Stomach (tissue), 9 donors: ENCODE data around the gene IFNK. TPM values are rescaled to one million over a fixed set of nuclear protein-coding genes. Genes with fewer than 3 reads are reported as not detected.
"Not testable (repeated sequence)": the region's sequence is repeated elsewhere in the genome, so short reads cannot be mapped to it uniquely, and the experiment has no call there.

ENCODE experiments used
- DNase-seq, 2 donors: peaks; one replicate each; pipeline versions ENCODE4 v3.0.0 to v3.0.0-alpha.2; 2013 to 2019
- H3K27ac ChIP-seq, 5 donors: fragments of 200-600 bp in 4 of 5; sonication (generic) in 4 of 5; one replicate each; pipeline ENCODE4 v1.5.1; 2013 to 2019; ENCODE audit warnings: mild to moderate bottlenecking in 1 of 5, moderate library complexity in 1 of 5
- H3K27me3 ChIP-seq, 3 donors: fragments of 200-600 bp; sonication (generic); one replicate each; pipeline ENCODE4 v1.5.1; 2017 to 2019; ENCODE audit warnings: mixed run types in 1 of 3
- H3K36me3 ChIP-seq, 4 donors: fragments of 200-600 bp; sonication (generic); 1 replicate in 3 of 4; 2 replicates in 1 of 4; pipeline ENCODE4 v1.5.1; 2016 to 2019
- H3K4me1 ChIP-seq, 4 donors: fragments of 200-600 bp; sonication (generic); one replicate each; pipeline ENCODE4 v1.5.1; 2016 to 2019
- H3K4me3 ChIP-seq, 4 donors: fragments of 200-600 bp; sonication (generic) in 3 of 4; one replicate each; pipeline ENCODE4 v1.5.1; 2016 to 2019; ENCODE audit warnings: mild to moderate bottlenecking in 1 of 4
- H3K9me3 ChIP-seq, 4 donors: fragments of 200-600 bp; sonication (generic); one replicate each; pipeline ENCODE4 v1.5.1; 2016 to 2019
- EP300 ChIP-seq: sonication (generic); formaldehyde crosslinking; IDR thresholded peaks from one replicate; pipeline ENCODE4 v1.6.1; 2017; ENCODE audit warnings: antibody characterized with exemption
- POLR2A ChIP-seq, 4 donors: fragments of 450-650 bp; IDR thresholded peaks; one replicate each; pipeline ENCODE4 v1.6.1; 2016; ENCODE audit warnings: antibody characterized with exemption in 4 of 4, control low read depth in 2 of 4, mild to moderate bottlenecking in 1 of 4, moderate library complexity in 1 of 4
- POLR2AphosphoS5 ChIP-seq, 3 donors: sonication (generic); formaldehyde crosslinking; IDR thresholded peaks; one replicate each; pipeline ENCODE4 v1.6.1; 2016; ENCODE audit warnings: antibody characterized with exemption in 3 of 3
- WGBS, 5 donors: extraction: QIAGEN DNeasy Blood & Tissue Kit in 3 of 5; methylation state at CpG; one replicate each; pipeline versions ENCODE4 v1.1.5 to v1.1.7; 2013 to 2018; 5-methylcytosine and 5-hydroxymethylcytosine counted together
- intact Hi-C: fragments of 100-400 bp; cut with DNase I; formaldehyde crosslinking; loops from one replicate; pipeline ENCODE4 v1.15.1; 2023; ENCODE audit warnings: low total_unique reads
- polyA plus RNA-seq, 3 donors: library from polyadenylated mRNA; stranded (reverse); fragments of 200-250 nt; gene quantifications; one replicate each; pipeline ENCODE4 v1.2.3, GENCODE V29; 2013
- total RNA-seq, 5 donors: library from RNA; depleted of rRNA; stranded (reverse); fragments of >200 nt; gene quantifications; one replicate each; pipeline versions ENCODE4 v1.1.0 to v1.2.3, GENCODE V29; 2014 to 2016
- TF ChIP-seq, protein P1 (sequence below), 7 experiments: fragments of 450-650 bp in 4 of 7; fragments of 200-600 bp in 3 of 7; sonication (generic) in 3 of 7; IDR thresholded peaks; one replicate each; pipeline ENCODE4 v1.5.1; 2016 to 2019; ENCODE audit warnings: antibody characterized with exemption in 7 of 7, control low read depth in 2 of 7, mild to moderate bottlenecking in 1 of 7
- donor health status: healthy with polysubstance abuse.
- donor health status: Bipolar disorder and iron deficiency.
- donor health status: healthy.

Gene IFNK
- total and polyA plus RNA-seq, 8 donors = not detected

DNA sequence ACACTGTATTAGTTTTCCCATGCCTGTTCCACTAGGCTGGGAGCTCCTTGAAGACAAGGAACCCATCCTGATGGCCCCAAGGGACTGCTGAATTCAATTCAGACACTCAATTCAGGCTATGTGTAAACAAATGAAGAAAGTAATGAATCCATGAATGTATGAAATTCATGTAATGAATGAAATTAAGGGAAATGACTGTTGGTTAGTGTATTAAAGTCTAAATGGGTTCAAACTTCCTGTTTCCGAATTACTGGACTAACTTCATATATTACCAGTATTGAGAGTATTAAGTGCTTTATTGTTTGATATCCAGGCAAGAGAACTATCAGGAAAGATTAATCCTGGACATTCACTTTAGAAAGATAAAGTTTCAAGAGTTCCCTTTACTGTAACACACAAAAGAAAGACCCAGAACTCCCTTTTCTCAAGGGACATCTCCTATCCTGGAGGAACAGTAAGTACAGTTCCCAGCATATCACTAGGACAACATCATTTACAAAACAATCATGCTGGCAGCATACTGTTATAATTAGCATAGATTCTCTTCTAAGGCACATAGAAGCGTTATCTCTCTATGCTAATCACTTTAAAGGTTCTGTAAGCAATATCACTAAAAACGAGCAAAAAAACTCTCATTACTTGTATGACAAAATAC, 28.5 kb upstream of the IFNK start:
- no peaks in the 10 kb centered on the region for H3K9me3 ChIP-seq
- intact Hi-C loops = no loop called here
- H3K27me3 ChIP-seq = no peaks in the 10 kb centered on the region
- no peaks in the 10 kb centered on the region for H3K36me3 ChIP-seq
- 24 to 49% (median 33%) methylated on average over 3 of the region's 3 CpGs for WGBS, 5 donors
- H3K4me1 ChIP-seq = peaks cover 0 to 27% (median 15%) of the 10 kb centered on the region in 4 donors
- H3K27ac ChIP-seq = no peak overlapping the region
- DNase-seq = no peak
- TF ChIP-seq, protein P1, sequence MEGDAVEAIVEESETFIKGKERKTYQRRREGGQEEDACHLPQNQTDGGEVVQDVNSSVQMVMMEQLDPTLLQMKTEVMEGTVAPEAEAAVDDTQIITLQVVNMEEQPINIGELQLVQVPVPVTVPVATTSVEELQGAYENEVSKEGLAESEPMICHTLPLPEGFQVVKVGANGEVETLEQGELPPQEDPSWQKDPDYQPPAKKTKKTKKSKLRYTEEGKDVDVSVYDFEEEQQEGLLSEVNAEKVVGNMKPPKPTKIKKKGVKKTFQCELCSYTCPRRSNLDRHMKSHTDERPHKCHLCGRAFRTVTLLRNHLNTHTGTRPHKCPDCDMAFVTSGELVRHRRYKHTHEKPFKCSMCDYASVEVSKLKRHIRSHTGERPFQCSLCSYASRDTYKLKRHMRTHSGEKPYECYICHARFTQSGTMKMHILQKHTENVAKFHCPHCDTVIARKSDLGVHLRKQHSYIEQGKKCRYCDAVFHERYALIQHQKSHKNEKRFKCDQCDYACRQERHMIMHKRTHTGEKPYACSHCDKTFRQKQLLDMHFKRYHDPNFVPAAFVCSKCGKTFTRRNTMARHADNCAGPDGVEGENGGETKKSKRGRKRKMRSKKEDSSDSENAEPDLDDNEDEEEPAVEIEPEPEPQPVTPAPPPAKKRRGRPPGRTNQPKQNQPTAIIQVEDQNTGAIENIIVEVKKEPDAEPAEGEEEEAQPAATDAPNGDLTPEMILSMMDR (IDR thresholded peaks at IDR 0.05) = no peak
- no peak for TF ChIP-seq POLR2AphosphoS5 (IDR thresholded peaks at IDR 0.05)
- TF ChIP-seq POLR2A (IDR thresholded peaks at IDR 0.05) = no peak
- TF ChIP-seq EP300 = no peak
- no peak overlapping the region for H3K4me3 ChIP-seq

DNA sequence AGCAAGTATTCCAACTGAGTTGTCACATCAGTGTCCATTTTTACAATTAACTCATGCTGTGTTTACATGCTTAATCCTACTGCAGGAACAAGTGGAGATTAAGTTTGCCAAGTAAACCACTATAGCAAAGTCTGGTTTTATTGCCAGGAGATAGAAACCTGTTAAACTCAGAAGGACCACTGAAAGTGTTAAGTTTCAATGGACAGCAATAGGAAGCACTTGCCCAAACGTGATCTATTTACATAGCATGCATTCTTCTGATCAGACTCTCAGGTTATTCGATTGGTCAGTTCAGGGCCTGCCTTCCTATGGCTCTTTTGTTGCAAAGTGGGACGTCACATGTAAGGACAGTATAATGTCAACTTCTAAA, 28.0 kb upstream of the IFNK start:
- peaks cover 0 to 27% (median 15%) of the 10 kb centered on the region in 4 donors for H3K4me1 ChIP-seq
- no peak overlapping the region for H3K4me3 ChIP-seq
- no peaks in the 10 kb centered on the region for H3K9me3 ChIP-seq
- intact Hi-C loops = no loop called here
- 43 to 54% (median 47%) methylated on average over 3 of the region's 3 CpGs for WGBS, 5 donors
- H3K27me3 ChIP-seq = no peaks in the 10 kb centered on the region
- no peaks in the 10 kb centered on the region for H3K36me3 ChIP-seq
- no peak for TF ChIP-seq POLR2A (IDR thresholded peaks at IDR 0.05)
- no peak for TF ChIP-seq POLR2AphosphoS5 (IDR thresholded peaks at IDR 0.05)
- TF ChIP-seq, protein P1 (IDR thresholded peaks at IDR 0.05) = no peak
- TF ChIP-seq EP300 = no peak
- H3K27ac ChIP-seq = no peak overlapping the region
- no peak for DNase-seq

DNA sequence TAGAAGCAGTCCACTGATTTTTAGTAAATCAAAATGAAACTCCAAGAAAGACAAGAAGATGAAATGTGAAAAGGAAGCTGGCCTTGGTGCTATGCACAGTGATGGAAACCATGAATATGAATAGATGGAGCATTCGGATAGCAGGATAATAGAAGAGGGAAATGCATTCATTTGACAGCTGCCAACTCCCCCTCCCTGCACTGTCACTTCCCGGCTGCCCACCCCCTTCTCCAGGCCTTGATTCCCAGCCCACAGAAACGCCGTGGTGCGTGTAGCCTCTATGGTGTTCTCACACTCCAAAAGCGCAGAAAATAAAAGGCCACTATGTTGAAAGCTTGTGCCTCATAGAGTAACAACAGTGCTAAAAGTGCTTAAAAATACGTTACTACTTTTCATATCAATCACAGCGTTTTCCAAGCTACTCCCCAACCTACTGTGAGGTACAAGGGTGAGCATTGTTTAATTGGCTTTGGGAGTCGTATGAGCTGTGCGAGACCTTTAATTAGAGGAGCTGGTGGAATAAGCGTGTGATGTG, 26.1 kb upstream of the IFNK start:
- no peaks in the 10 kb centered on the region for H3K27me3 ChIP-seq
- intact Hi-C loops = no loop called here
- H3K9me3 ChIP-seq = no peaks in the 10 kb centered on the region
- H3K4me3 ChIP-seq = no peak overlapping the region
- peaks cover 0 to 27% (median 15%) of the 10 kb centered on the region in 4 donors for H3K4me1 ChIP-seq
- TF ChIP-seq, protein P1 (IDR thresholded peaks at IDR 0.05) = no peak
- TF ChIP-seq POLR2AphosphoS5 (IDR thresholded peaks at IDR 0.05) = no peak
- no peak for TF ChIP-seq POLR2A (IDR thresholded peaks at IDR 0.05)
- no peak for TF ChIP-seq EP300
- no peak overlapping the region for H3K27ac ChIP-seq
- WGBS, 5 donors = 83 to 90% (median 84%) methylated on average over 11 of the region's 11 CpGs
- no peaks in the 10 kb centered on the region for H3K36me3 ChIP-seq
- no peak for DNase-seq

DNA sequence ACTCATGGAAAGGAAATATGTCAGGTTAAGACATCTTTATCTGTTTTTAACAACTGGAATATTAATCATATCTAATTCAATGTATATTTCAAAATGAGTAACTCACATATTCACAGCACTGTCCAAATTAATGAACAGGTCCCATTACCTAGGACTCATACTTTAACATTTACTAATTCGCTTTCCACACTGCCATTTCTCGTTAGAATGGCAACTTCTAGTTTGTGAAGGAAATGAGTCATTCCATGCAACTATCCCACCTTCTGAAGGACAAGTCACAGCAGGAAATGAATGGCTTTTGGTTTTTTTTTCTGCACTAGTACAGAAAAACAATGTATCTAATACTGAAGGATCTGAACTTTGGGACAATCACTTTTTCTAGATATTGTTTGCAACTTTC, 24.6 kb upstream of the IFNK start:
- TF ChIP-seq EP300 = no peak
- WGBS, 5 donors = 50 to 76% (median 62%) methylated on average over 2 of the region's 2 CpGs
- Histone ChIP-seq H3K9me3 (no peaks in the 10 kb centered on the region), H3K36me3 (no peaks in the 10 kb centered on the region), H3K27me3 (no peaks in the 10 kb centered on the region), H3K4me3 (no peak overlapping the region), H3K27ac (no peak overlapping the region), H3K4me1 (peaks cover 0 to 27% (median 15%) of the 10 kb centered on the region in 4 donors)
- intact Hi-C loops = no loop called here
- DNase-seq = peak in 1 of 2 donors; percentile 34

DNA sequence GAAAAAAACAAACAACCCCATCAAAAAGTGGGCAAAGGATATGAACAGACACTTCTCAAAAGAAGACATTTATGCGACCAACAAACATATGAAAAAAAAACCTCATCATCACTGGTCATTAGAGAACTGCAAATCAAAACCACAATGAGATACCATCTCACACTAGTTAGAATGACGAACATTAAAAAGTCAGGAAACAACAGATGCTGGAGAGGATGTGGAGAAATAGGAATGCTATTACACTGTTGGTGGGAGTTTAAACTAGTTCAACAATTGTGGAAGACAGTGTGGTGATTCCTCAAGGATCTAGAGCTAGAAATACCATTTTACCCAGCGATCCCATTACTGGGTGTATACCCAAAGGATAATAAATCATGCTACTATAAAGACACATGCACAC, 23.2 kb upstream of the IFNK start:
- H3K9me3 ChIP-seq, H3K27ac ChIP-seq, intact Hi-C loops, H3K36me3 ChIP-seq, DNase-seq, H3K27me3 ChIP-seq, H3K4me3 ChIP-seq: not testable (repeated sequence)
- 86 to 91% (median 89%) methylated on average over 3 of the region's 3 CpGs for WGBS, 5 donors
- H3K4me1 ChIP-seq = peaks cover 0 to 18% (median 8%) of the 10 kb centered on the region in 4 donors
